ENCODE data around the gene S100A2. TPM values are rescaled to one million over a fixed set of nuclear protein-coding genes. Genes with fewer than 3 reads are reported as not detected.

Gene S100A2
- total and polyA plus RNA-seq, 2 of the 8 experiments (the other 6 are each of a cell fraction or from before 2014, with no cell fraction given): 0.86 TPM; not detected in 1

DNA sequence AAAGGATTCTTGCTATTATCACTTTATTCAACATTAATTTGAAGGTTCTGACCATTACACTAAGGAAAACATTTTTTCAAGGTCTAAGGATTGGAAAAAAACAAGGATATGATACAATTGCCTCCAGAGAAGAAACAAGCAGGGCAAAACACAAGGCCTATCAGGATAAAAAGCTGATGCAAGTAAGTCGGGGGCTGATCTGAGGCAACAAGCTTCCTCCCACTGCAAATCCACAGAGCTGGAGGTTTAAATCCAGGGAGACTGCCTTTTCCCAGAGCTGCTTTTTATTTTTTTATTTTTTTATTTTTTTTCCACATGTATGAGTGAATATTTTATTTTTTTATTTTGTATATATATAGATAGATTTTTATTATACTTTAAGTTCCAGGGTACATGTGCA is 19.4 kb upstream of the S100A2 start:
- Histone ChIP-seq H3K36me3 (ENCODE audit: control insufficient read depth in 2 of 4, insufficient read depth in 4 of 4, low read length in 3 of 4) (no peaks in the 10 kb centered on the region), H3K27ac (ENCODE audit: low read depth, low read length) (no peak overlapping the region), H2BK12ac (ENCODE audit: low read depth, low read length) (no peak overlapping the region), H3K4me1 (replicated peaks in 1 of 4; ENCODE audit: control insufficient read depth in 3 of 4, insufficient read depth in 4 of 4, low read length in 3 of 4) (no peaks in the 10 kb centered on the region), H3K4me2 (ENCODE audit: insufficient read depth in 1 of 2, low read depth in 2 of 2, low read length in 2 of 2) (no peak overlapping the region), H4K5ac (ENCODE audit: insufficient read length, low read depth, low read length) (no peak overlapping the region), H2BK120ac (replicated peaks; ENCODE audit: low read depth, low read length) (no peak overlapping the region), H3K9me3 (ENCODE audit: insufficient read depth in 2 of 2, low read depth in 1 of 2, low read length in 1 of 2) (peaks cover 0 to 2% of the 10 kb centered on the region in 2 experiments; a peak in 1 of 4 replicates), H2AK5ac (ENCODE audit: low read depth, low read length) (no peak overlapping the region), H4K91ac (replicated peaks; ENCODE audit: insufficient read length, low read length) (no peak overlapping the region), H2BK5ac (ENCODE audit: low read depth, low read length) (no peak overlapping the region), H3K79me1 (ENCODE audit: low read depth, low read length) (no peaks in the 10 kb centered on the region), H3K23ac (ENCODE audit: insufficient read length) (no peak overlapping the region), H3K18ac (ENCODE audit: extremely low read depth, low read length) (no peak overlapping the region), H2BK15ac (ENCODE audit: low read length) (no peak overlapping the region), H2AFZ (ENCODE audit: low read length) (no peak overlapping the region), H3K23me2 (ENCODE audit: low read depth, low read length) (no peaks in the 10 kb centered on the region), H3K4me3 (ENCODE audit: extremely low read depth in 1 of 4, insufficient read depth in 2 of 4, low read depth in 3 of 4, low read length in 4 of 4) (no peak overlapping the region), H3K79me2 (ENCODE audit: control insufficient read depth in 1 of 2, insufficient read depth in 2 of 2, low read length in 2 of 2) (no peaks in the 10 kb centered on the region), H3K14ac (ENCODE audit: insufficient read length) (no peak overlapping the region), H3K4ac (replicated peaks; ENCODE audit: insufficient read length, low read depth, low read length) (no peak overlapping the region), H4K8ac (ENCODE audit: extremely low read depth, insufficient read depth, low read length) (no peak overlapping the region), H4K20me1 (replicated peaks in 1 of 2; ENCODE audit: control insufficient read depth in 1 of 2, insufficient read depth in 2 of 2, low read length in 2 of 2) (no peaks in the 10 kb centered on the region), H3K56ac (replicated peaks; ENCODE audit: insufficient read length, low read depth, low read length) (no peak overlapping the region), H3K27me3 (replicated peaks in 1 of 4; ENCODE audit: control insufficient read depth in 3 of 4, extremely low read depth in 1 of 4, insufficient read depth in 3 of 4, low read length in 3 of 4) (no peaks in the 10 kb centered on the region), H3K9ac (replicated peaks in 1 of 4; ENCODE audit: extremely low read depth in 1 of 4, low read depth in 3 of 4, low read length in 3 of 4) (no peak overlapping the region), H2BK20ac (ENCODE audit: low read length) (no peak overlapping the region)
- ChIA-PET CTCF (ENCODE audit: partially characterized antibody) (interaction anchor here (0.7 to 1.9 kb wide), 9 partner anchors 11 to 64 kb away, joined by 3 to 7 read pairs (median 4); no protein-coding TSS in a partner anchor), POLR2A (ENCODE audit: partially characterized antibody) (interaction anchor here (0.6 to 2.7 kb wide), 4 partner anchors 33 to 50 kb away, joined by 3 to 10 read pairs (median 3); partner anchors contain the start of genes S100A13 and S100A6)
- WGBS, 2 experiments (ENCODE audit: extremely low coverage in 1 of 2, insufficient coverage in 1 of 2, insufficient read length in 1 of 2, insufficient replicate concordance in 2 of 2, low coverage in 1 of 2, low lambda C conversion rate in 2 of 2, missing lambda C conversion rate in 1 of 2): 100% methylated on average over 1 of the region's 1 CpG; no CpG with 5 or more reads in 1 of the 2 experiments
- no peak for DNase-seq (ENCODE audit: low read depth in 1 of 2, low spot score in 2 of 2)
- no peak for FAIRE-seq
- TF ChIP-seq YY1 (IDR thresholded peaks at IDR 0.05; ENCODE audit: low read depth, low read length) (no peak), CREB1 (IDR thresholded peaks at IDR 0.05) (no peak), ZNF274 (IDR thresholded peaks at IDR 0.05; ENCODE audit: borderline replicate concordance, extremely low read depth, low read length) (no peak), TCF12 (IDR thresholded peaks at IDR 0.05; ENCODE audit: low read depth, low read length) (no peak), TAF7 (optimal IDR thresholded peaks at IDR 0.05; ENCODE audit: borderline replicate concordance, low read depth, low read length) (no peak), TEAD4 (IDR thresholded peaks at IDR 0.05; ENCODE audit: low read depth, low read length) (no peak), CHD1 (IDR thresholded peaks at IDR 0.05; ENCODE audit: low read depth, low read length) (no peak), CTBP2 (IDR thresholded peaks at IDR 0.05; ENCODE audit: borderline replicate concordance, insufficient read depth, insufficient read length, low read length) (no peak)
- TF ChIP-seq, protein P1, sequence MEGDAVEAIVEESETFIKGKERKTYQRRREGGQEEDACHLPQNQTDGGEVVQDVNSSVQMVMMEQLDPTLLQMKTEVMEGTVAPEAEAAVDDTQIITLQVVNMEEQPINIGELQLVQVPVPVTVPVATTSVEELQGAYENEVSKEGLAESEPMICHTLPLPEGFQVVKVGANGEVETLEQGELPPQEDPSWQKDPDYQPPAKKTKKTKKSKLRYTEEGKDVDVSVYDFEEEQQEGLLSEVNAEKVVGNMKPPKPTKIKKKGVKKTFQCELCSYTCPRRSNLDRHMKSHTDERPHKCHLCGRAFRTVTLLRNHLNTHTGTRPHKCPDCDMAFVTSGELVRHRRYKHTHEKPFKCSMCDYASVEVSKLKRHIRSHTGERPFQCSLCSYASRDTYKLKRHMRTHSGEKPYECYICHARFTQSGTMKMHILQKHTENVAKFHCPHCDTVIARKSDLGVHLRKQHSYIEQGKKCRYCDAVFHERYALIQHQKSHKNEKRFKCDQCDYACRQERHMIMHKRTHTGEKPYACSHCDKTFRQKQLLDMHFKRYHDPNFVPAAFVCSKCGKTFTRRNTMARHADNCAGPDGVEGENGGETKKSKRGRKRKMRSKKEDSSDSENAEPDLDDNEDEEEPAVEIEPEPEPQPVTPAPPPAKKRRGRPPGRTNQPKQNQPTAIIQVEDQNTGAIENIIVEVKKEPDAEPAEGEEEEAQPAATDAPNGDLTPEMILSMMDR (IDR thresholded peaks at IDR 0.05; ENCODE audit: control extremely low read depth in 1 of 3, insufficient read depth in 1 of 3, low read depth in 1 of 3, low read length in 3 of 3): no peak
- TF ChIP-seq, protein P2, sequence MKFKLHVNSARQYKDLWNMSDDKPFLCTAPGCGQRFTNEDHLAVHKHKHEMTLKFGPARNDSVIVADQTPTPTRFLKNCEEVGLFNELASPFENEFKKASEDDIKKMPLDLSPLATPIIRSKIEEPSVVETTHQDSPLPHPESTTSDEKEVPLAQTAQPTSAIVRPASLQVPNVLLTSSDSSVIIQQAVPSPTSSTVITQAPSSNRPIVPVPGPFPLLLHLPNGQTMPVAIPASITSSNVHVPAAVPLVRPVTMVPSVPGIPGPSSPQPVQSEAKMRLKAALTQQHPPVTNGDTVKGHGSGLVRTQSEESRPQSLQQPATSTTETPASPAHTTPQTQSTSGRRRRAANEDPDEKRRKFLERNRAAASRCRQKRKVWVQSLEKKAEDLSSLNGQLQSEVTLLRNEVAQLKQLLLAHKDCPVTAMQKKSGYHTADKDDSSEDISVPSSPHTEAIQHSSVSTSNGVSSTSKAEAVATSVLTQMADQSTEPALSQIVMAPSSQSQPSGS (IDR thresholded peaks at IDR 0.05; ENCODE audit: low read length): no peak
